C4-2B (cell line): ENCODE results near the gene EHHADH.

Experiments used
- H3K27ac ChIP-seq: fragments of 450-650 bp; 2 replicates; pipeline ENCODE4 v1.5.1; 2017
- CTCF ChIP-seq: fragments of 450-650 bp; conservative IDR thresholded peaks from 2 replicates; pipeline ENCODE4 v1.5.1; 2017; ENCODE audit warnings: mild to moderate bottlenecking
- ZFX ChIP-seq: fragments of 450-650 bp; IDR thresholded peaks from 2 replicates; pipeline ENCODE4 v1.6.1; 2017

Gene EHHADH

GRCh38 chr3:185164428-185165217 is 89.2 kb downstream of the EHHADH start:
- H3K27ac ChIP-seq = no peak overlapping the region
- TF ChIP-seq ZFX (no peak), CTCF (no peak)

GRCh38 chr3:185162634-185163033 is 91.2 kb downstream of the EHHADH start:
- TF ChIP-seq ZFX (no peak), CTCF (no peak)
- no peak overlapping the region for H3K27ac ChIP-seq

GRCh38 chr3:185161761-185162160 is 92.1 kb downstream of the EHHADH start:
- H3K27ac ChIP-seq = no peak overlapping the region
- TF ChIP-seq ZFX (no peak), CTCF (no peak)

- TF ChIP-seq ZFX = no peak
- no peak for TF ChIP-seq CTCF
- no peak overlapping the region for H3K27ac ChIP-seq
Observed at GRCh38 chr3:185157347-185157746, 96.5 kb downstream of the EHHADH start.

- TF ChIP-seq ZFX (no peak), CTCF (no peak)
- no peak overlapping the region for H3K27ac ChIP-seq
Observed at GRCh38 chr3:185155678-185156077, 98.2 kb downstream of the EHHADH start.

- H3K27ac ChIP-seq = no peak overlapping the region
- TF ChIP-seq ZFX (no peak), CTCF (no peak)
Observed at GRCh38 chr3:185153861-185154629, 99.8 kb downstream of the EHHADH start.

GRCh38 chr3:185153171-185153771 is 100.6 kb downstream of the EHHADH start:
- H3K27ac ChIP-seq = no peak overlapping the region; the same call in 1 of the 2 replicates
- TF ChIP-seq ZFX = no peak
- no peak for TF ChIP-seq CTCF
